Midbrain (tissue), 1 donor: Measurements from ENCODE around the gene SLC35B2.

Experiments
- DNase-seq: peaks from one replicate; lab custom pipeline; 2025; lab: John Stamatoyannopoulos, UW

SLC35B2 gene

GRCh38 chr6:44253307-44254101, 3.8 kb downstream of the SLC35B2 start:
- no peak for DNase-seq

GRCh38 chr6:44251576-44252524, 5.5 kb downstream of the SLC35B2 start:
- DNase-seq: no peak

- DNase-seq: no peak
These were observed 6.6 kb downstream of the SLC35B2 start for GRCh38 chr6:44250718-44251123.

GRCh38 chr6:44250067-44250717, 7.1 kb downstream of the SLC35B2 start:
- DNase-seq: no peak

- DNase-seq: no peak
These were observed 8.1 kb downstream of the SLC35B2 start for GRCh38 chr6:44249082-44249748.

- no peak for DNase-seq
These were observed 8.7 kb downstream of the SLC35B2 start for GRCh38 chr6:44248579-44248978.

GRCh38 chr6:44247338-44248302, 9.7 kb downstream of the SLC35B2 start:
- peak; percentile 78 for DNase-seq

- peak; percentile 93 for DNase-seq
These were observed 10.5 kb downstream of the SLC35B2 start, which contains the start of gene HSP90AB1 for GRCh38 chr6:44246663-44247337. TSS of gene HSP90AB1 (plus strand) at chr6:44247101. CDS start at chr6:44248630, 1,529 bp downstream.

GRCh38 chr6:44245912-44246662, 11.2 kb downstream of the SLC35B2 start:
- DNase-seq: peak; percentile 81

GRCh38 chr6:44245391-44245911, 11.9 kb downstream of the SLC35B2 start:
- DNase-seq: no peak

GRCh38 chr6:44243345-44243744, 14.0 kb downstream of the SLC35B2 start:
- DNase-seq: no peak

GRCh38 chr6:44238687-44239350, 18.5 kb downstream of the SLC35B2 start:
- DNase-seq: no peak

GRCh38 chr6:44237813-44238433, 19.4 kb downstream of the SLC35B2 start:
- DNase-seq: peak; percentile 87

GRCh38 chr6:44237021-44237812, 20.1 kb downstream of the SLC35B2 start:
- peak; percentile 76 for DNase-seq

- no peak for DNase-seq
These were observed 21.3 kb downstream of the SLC35B2 start for GRCh38 chr6:44235891-44236516.

- no peak for DNase-seq
These were observed 22.1 kb downstream of the SLC35B2 start for GRCh38 chr6:44235269-44235668.
